DND-41 (cell line): ENCODE measurements around the gene RUNX1.

Experiments used
- CTCF ChIP-seq: IDR thresholded peaks from 2 replicates; pipeline ENCODE4 v1.5.1; 2012; ENCODE audit warnings: borderline replicate concordance, low read length, moderate library complexity, mild to moderate bottlenecking; ENCODE audit not compliant: poor library complexity, severe bottlenecking; ENCODE audit errors: extremely low read depth
- EZH2 ChIP-seq: IDR thresholded peaks from 3 replicates; pipeline ENCODE4 v1.6.1; 2012; ENCODE audit warnings: borderline replicate concordance, low read depth, mild to moderate bottlenecking, moderate library complexity, low read length, inconsistent platforms; ENCODE audit not compliant: severe bottlenecking

GRCh38 chr21:35002879-35003722, 46.0 kb downstream of the RUNX1 start:
- TF ChIP-seq CTCF = no peak
- TF ChIP-seq EZH2 = no peak
